Measurements from ENCODE around the gene KCNF1.

KCNF1 gene

DNA sequence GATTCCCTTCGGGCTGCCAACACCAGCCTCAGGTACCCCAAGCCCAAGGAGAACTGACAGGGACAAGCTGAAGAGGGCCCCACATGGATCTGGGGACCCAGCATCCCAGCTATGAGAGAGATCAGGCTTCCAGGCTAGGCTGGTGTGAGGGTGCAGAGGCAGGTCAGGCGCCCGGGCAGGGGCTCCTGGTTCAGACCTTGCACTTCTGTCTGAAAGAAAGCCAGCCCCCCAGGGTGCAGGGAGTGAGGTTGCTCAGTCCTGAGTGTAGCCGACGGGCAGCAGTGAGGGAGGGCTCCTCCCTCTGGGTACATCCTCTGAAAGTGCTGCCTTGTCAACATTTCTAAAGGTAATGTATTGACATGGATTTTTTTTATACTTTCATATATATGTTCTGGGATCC, 33.1 kb downstream of the KCNF1 start:
- DNase-seq, result no peak
- Histone ChIP-seq H3K4me3 (ENCODE audit: low read depth, low read length) (no peak overlapping the region), H3K9me3 (no peaks in the 10 kb centered on the region), H3K4me1 (no peaks in the 10 kb centered on the region), H3K27me3 (no peaks in the 10 kb centered on the region), H3K36me3 (no peaks in the 10 kb centered on the region)
- TF ChIP-seq, protein P1, sequence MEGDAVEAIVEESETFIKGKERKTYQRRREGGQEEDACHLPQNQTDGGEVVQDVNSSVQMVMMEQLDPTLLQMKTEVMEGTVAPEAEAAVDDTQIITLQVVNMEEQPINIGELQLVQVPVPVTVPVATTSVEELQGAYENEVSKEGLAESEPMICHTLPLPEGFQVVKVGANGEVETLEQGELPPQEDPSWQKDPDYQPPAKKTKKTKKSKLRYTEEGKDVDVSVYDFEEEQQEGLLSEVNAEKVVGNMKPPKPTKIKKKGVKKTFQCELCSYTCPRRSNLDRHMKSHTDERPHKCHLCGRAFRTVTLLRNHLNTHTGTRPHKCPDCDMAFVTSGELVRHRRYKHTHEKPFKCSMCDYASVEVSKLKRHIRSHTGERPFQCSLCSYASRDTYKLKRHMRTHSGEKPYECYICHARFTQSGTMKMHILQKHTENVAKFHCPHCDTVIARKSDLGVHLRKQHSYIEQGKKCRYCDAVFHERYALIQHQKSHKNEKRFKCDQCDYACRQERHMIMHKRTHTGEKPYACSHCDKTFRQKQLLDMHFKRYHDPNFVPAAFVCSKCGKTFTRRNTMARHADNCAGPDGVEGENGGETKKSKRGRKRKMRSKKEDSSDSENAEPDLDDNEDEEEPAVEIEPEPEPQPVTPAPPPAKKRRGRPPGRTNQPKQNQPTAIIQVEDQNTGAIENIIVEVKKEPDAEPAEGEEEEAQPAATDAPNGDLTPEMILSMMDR (IDR thresholded peaks at IDR 0.05; ENCODE audit: low read depth, low read length), result no peak

DNA sequence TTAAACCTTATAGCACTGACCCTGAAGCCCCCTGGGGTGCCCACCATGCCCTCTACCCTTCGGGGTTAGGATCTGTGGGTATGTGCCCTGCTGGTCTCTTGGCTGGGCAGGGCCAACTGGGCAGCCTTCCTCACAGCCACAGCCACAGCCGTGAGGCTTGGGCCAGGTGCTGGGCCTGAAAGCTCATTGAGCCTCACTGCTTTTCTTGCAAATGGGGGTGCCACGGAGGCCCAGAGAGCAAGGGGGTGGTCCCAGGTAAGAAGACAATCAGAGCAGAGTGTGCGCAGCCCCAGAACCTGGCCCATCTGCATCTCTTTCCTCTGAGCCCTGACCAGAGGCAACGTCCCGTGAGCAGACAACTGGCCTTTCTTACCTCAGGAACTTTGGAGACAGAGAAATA, 34.7 kb downstream of the KCNF1 start:
- Histone ChIP-seq H3K4me3 (ENCODE audit: low read depth, low read length) (no peak overlapping the region), H3K36me3 (no peaks in the 10 kb centered on the region), H3K4me1 (no peaks in the 10 kb centered on the region), H3K27me3 (no peaks in the 10 kb centered on the region), H3K9me3 (no peaks in the 10 kb centered on the region)
- DNase-seq, result no peak
- TF ChIP-seq, protein P1 (IDR thresholded peaks at IDR 0.05; ENCODE audit: low read depth, low read length), result no peak

DNA sequence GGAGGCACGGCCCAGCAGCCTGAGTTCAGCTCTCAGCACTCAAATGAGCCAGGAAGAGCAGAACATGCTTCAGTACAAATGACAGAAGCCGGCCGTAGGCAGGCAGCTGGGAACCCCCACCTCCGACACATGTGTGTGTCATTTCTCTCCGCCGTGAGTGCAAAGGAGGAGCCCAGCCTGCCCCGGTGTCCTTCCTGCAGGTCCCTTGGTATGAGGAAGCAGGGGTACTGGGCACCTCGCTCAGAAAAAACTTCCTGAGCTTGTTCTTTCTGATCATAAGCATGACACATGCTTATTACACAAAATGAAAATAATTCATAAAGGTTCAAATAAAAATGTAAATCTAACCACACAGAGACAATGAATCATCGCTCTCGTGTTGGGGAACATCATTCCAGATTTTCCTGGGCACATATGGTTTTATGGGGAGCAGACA, 35.3 kb downstream of the KCNF1 start:
- Histone ChIP-seq H3K4me1 (no peaks in the 10 kb centered on the region), H3K9me3 (no peaks in the 10 kb centered on the region), H3K27me3 (no peaks in the 10 kb centered on the region), H3K4me3 (ENCODE audit: low read depth, low read length) (no peak overlapping the region), H3K36me3 (no peaks in the 10 kb centered on the region)
- no peak for DNase-seq
- TF ChIP-seq, protein P1 (IDR thresholded peaks at IDR 0.05; ENCODE audit: low read depth, low read length), result no peak

DNA sequence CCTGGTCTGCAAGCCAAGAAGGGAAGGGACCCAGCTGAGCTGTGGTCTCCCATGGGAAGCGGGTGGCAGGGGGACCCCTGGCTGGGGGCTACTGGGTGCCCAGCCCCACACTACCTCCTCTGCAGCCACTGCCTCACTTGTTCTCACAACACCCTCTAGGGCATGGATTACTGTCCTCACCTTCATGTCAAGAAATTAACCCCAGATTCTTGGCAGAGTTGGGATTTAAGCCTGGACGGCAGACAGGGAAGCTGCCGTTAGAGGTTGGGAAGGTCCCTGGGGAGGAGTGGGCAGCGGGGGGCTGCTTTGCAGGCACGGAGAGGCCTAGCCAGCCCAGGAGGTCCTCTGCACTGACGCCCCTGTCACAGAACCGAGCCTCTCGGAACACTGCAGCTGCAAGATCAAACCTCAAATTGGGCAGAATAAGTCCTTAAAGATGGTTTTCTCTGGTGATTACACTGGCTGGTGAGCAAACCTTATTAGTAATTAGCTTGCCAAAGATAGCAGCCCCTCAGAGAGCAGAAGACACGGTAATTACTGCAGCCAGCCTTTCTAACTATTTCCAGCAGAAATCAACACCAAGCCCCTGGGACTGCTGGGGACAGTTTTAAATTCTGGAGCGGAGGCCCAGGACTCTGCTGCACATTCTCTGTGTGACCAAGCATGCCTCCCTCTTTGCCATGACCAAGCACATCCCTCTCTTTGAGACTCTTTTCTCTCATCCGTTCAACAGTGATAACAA, 35.9 kb downstream of the KCNF1 start:
- TF ChIP-seq, protein P1 (IDR thresholded peaks at IDR 0.05; ENCODE audit: low read depth, low read length), result no peak
- no peak overlapping the region for H3K4me3 ChIP-seq (ENCODE audit: low read depth, low read length)
- no peaks in the 10 kb centered on the region for H3K36me3 ChIP-seq
- DNase-seq, result no peak
- H3K4me1 ChIP-seq, result no peaks in the 10 kb centered on the region
- H3K9me3 ChIP-seq, result no peaks in the 10 kb centered on the region
- no peaks in the 10 kb centered on the region for H3K27me3 ChIP-seq

DNA sequence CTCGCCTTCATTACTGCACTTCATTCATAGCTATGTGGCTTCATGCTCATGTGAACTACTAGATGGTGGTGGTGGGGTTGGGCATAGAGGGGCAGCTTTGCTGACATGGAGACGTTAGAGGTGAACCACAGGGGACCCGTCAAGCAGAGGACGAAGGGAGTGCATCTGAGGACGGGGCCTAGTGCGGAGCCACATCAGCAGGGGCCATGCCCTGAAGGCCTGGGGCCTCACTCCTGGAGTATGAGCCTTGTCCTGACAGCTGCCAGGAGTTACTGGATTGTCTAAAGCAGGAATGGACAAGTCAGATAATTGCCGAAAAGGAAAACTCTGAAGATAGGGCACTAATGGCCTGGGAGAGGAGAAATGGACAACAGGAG, 36.4 kb downstream of the KCNF1 start:
- no peaks in the 10 kb centered on the region for H3K4me1 ChIP-seq
- no peak for DNase-seq
- no peaks in the 10 kb centered on the region for H3K27me3 ChIP-seq
- no peaks in the 10 kb centered on the region for H3K36me3 ChIP-seq
- TF ChIP-seq, protein P1 (IDR thresholded peaks at IDR 0.05; ENCODE audit: low read depth, low read length), result no peak
- no peak overlapping the region for H3K4me3 ChIP-seq (ENCODE audit: low read depth, low read length)
- H3K9me3 ChIP-seq, result no peaks in the 10 kb centered on the region

DNA sequence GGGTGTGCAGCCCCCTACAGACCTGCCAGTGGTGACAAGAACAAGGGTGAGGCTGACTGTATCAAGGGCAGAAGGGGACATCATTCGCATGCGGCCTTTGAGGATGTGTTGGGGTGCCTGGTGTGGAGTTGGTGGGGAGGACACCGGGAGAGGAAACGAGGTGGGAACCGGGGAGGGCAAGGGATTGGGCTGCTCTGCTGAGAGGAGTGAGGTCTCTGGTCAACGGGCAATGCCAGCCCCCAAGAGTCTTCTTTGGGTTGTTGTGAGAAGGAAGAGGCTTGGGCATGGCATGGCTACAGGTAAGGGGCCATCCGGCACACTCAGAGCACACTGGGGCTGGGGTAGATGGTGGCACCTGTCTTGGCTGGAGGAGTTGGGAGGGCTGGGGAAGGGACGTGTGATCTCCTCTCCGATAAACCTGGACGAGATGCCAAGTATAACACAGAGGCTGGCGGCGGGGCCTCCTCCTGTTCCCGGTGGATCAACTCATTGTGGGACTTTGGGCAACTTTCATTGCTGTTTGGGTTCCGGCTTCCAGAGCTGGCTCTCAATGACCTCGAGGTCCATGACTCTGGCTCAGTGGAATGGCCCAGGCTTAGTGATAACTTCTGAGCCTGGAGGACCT, 37.0 kb downstream of the KCNF1 start:
- H3K36me3 ChIP-seq, result no peaks in the 10 kb centered on the region
- no peaks in the 10 kb centered on the region for H3K27me3 ChIP-seq
- DNase-seq, result no peak
- no peak overlapping the region for H3K4me3 ChIP-seq (ENCODE audit: low read depth, low read length)
- TF ChIP-seq, protein P1 (IDR thresholded peaks at IDR 0.05; ENCODE audit: low read depth, low read length), result no peak
- no peaks in the 10 kb centered on the region for H3K4me1 ChIP-seq
- no peaks in the 10 kb centered on the region for H3K9me3 ChIP-seq
